Heart right ventricle (tissue), 16 donors: ENCODE measurements around the gene HNMT. TPM values are rescaled to one million over a fixed set of nuclear protein-coding genes. Genes with fewer than 3 reads are reported as not detected.

Source experiments
- ATAC-seq, 8 donors: fragments of 200-7000 bp; cut with Tn5 transposase; one replicate each; pipeline ENCODE4 v1.9.1; 2020; ENCODE audit warnings: mild to moderate bottlenecking in 8 of 8, moderate library complexity in 8 of 8, moderate number of reproducible peaks in 1 of 8
- DNase-seq, 2 donors: peaks; one replicate each; pipeline ENCODE4 v3.0.0-alpha.2; 2020
- H3K27ac ChIP-seq, 10 donors: fragments of 200-600 bp; sonication (generic) in 2 of 10; one replicate each; pipeline versions ENCODE4 v1.5.0 to v1.8.0; 2020 to 2022; ENCODE audit warnings: mild to moderate bottlenecking in 3 of 10
- H3K27me3 ChIP-seq, 7 donors: fragments of 200-600 bp; one replicate each; pipeline ENCODE4 v1.8.0; 2021 to 2022; ENCODE audit warnings: mild to moderate bottlenecking in 2 of 7
- H3K36me3 ChIP-seq, 9 donors: fragments of 200-600 bp; sonication (generic) in 1 of 9; one replicate each; pipeline versions ENCODE4 v1.5.0 to v1.8.0; 2020 to 2022; ENCODE audit warnings: mild to moderate bottlenecking in 2 of 9
- H3K4me1 ChIP-seq, 9 donors: fragments of 200-600 bp; sonication (generic) in 1 of 9; one replicate each; pipeline versions ENCODE4 v1.5.0 to v1.8.0; 2020 to 2022; ENCODE audit warnings: mild to moderate bottlenecking in 4 of 9
- H3K4me3 ChIP-seq, 10 donors: fragments of 200-600 bp; sonication (generic) in 2 of 10; one replicate each; pipeline versions ENCODE4 v1.5.0 to v1.8.0; 2020 to 2022; ENCODE audit warnings: mild to moderate bottlenecking in 7 of 10, moderate library complexity in 2 of 10
- H3K9me3 ChIP-seq, 11 donors: fragments of 200-600 bp in 10 of 11; sonication (generic) in 2 of 11; one replicate each; pipeline versions ENCODE4 v1.5.0 to v1.8.0; 2013 to 2022; ENCODE audit warnings: mild to moderate bottlenecking in 2 of 11, control low read depth in 1 of 11, moderate library complexity in 1 of 11
- WGBS, 2 donors: extraction: QIAGEN DNeasy Blood & Tissue Kit; methylation state at CpG; one replicate each; pipeline ENCODE4 v1.1.7; 2013; ENCODE audit warnings: inconsistent platforms in 1 of 2; 5-methylcytosine and 5-hydroxymethylcytosine counted together
- intact Hi-C, 10 donors: fragments of 100-400 bp; cut with DNase I; formaldehyde crosslinking; loops; one replicate each; pipeline versions ENCODE4 v1.11.1 to v1.14.2; 2022
- polyA plus RNA-seq, 2 donors: library from polyadenylated mRNA; stranded (reverse); fragments of 200-250 nt; gene quantifications; one replicate each; pipeline ENCODE4 v1.2.3, GENCODE V29; 2013
- total RNA-seq, 10 donors: library from RNA; stranded (reverse); fragmentation: NEBNext Ultra II Directional in 3 of 10; extraction: Animal tissue kit (Norgen Biotek cat#: 25700) in 3 of 10; gene quantifications; one replicate each; pipeline versions ENCODE4 v1.2.1 to v1.2.4, GENCODE V29; 2021 to 2023
- TF ChIP-seq, protein P1 (sequence below), 9 donors: fragments of 200-600 bp; sonication (generic) in 2 of 9; IDR thresholded peaks; one replicate each; pipeline versions ENCODE4 v1.5.0 to v1.8.0; 2021 to 2022; ENCODE audit warnings: antibody characterized with exemption in 9 of 9, mild to moderate bottlenecking in 5 of 9, moderate library complexity in 1 of 9
- donor health status: Arrhythmogenic right ventricular cardiomyopathy.
- donor health status: ischemic (EF 13 %, LVEDD 7.1; RV severe dilation, severe dysfunction).
- donor health status: healthy with polysubstance abuse.
- donor health status: DM: no; HTN: yes; CAD: no.
- donor health status: DM: no; HTN: no; CAD: no.
- donor health status: ischemic (EF 25% LVEDD 6.9; RV normal size, moderate dysfunction).
- donor health status: ischemic (EF 25% LVEDD 5.7; RV mildly dilated, moderate dysfunction).
- donor health status: healthy.
- donor health status: DM: yes; HTN: yes; CAD: no.
- donor health status: Ischemic cardiomyopathy.
- donor health status: ischemic (EF 35%, LVEDD 5.7; RV mildly dilated, moderate dysfunction).
- donor health status: nonischemic (EF 11% LVEDD 7.7; RV severe dilation, severe dysfunction).
- donor health status: DM: yes; HTN: yes; CAD: no.
- donor health status: PGD.
- donor health status: ischemic (EF 29% LVEDD 5.4; RV normal size, mild dysfunction).
- donor health status: nonischemic (EF 23%, LVEDD 6.1; RV moderate dilation, normal function).

Gene HNMT
- total and polyA plus RNA-seq, 12 donors = 7.2 to 24.9 (median 10.6) TPM

GRCh38 chr2:137981112-137981656 is 16.9 kb downstream of the HNMT start:
- Histone ChIP-seq H3K9me3 (no peaks in the 10 kb centered on the region), H3K27me3 (no peaks in the 10 kb centered on the region), H3K4me3 (no peak overlapping the region), H3K36me3 (peaks cover 0 to 32% (median 0%) of the 10 kb centered on the region in 9 donors), H3K4me1 (peaks cover 0 to 9% (median 0%) of the 10 kb centered on the region in 9 donors), H3K27ac (no peak overlapping the region)
- 89 to 93% methylated on average over 11 of the region's 11 CpGs for whole genome bisulfite sequencing, 2 donors
- intact Hi-C loops = no loop called here
- DNase-seq (no peak), ATAC-seq (peak in 1 of 8 donors; percentile 31)
- TF ChIP-seq, protein P1, sequence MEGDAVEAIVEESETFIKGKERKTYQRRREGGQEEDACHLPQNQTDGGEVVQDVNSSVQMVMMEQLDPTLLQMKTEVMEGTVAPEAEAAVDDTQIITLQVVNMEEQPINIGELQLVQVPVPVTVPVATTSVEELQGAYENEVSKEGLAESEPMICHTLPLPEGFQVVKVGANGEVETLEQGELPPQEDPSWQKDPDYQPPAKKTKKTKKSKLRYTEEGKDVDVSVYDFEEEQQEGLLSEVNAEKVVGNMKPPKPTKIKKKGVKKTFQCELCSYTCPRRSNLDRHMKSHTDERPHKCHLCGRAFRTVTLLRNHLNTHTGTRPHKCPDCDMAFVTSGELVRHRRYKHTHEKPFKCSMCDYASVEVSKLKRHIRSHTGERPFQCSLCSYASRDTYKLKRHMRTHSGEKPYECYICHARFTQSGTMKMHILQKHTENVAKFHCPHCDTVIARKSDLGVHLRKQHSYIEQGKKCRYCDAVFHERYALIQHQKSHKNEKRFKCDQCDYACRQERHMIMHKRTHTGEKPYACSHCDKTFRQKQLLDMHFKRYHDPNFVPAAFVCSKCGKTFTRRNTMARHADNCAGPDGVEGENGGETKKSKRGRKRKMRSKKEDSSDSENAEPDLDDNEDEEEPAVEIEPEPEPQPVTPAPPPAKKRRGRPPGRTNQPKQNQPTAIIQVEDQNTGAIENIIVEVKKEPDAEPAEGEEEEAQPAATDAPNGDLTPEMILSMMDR (IDR thresholded peaks at IDR 0.05) = no peak

DNA sequence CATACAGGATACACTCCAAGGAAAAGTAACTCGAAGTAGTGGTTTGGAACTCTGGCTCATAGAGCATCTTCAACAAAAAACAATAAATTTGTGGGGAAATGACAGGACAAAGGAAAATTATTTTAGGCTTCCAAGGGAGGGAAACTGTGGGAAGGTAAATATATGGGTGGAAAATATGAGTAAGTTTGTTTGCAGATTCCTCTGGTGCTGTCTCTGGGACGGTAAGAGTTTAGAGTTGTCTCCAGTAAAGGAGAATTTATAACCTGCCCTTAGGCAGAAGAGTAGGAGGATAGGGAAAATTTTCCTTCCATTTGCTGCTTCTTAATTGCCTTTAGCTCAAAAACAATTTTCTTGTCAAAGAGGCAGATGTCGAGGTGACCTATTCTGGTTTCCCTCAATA is 19.3 kb downstream of the HNMT start:
- Histone ChIP-seq H3K27ac (no peak overlapping the region), H3K4me1 (peaks cover 0 to 9% (median 0%) of the 10 kb centered on the region in 9 donors), H3K4me3 (no peak overlapping the region), H3K36me3 (peaks cover 0 to 25% (median 0%) of the 10 kb centered on the region in 9 donors), H3K27me3 (no peaks in the 10 kb centered on the region), H3K9me3 (no peaks in the 10 kb centered on the region)
- no peak for DNase-seq
- TF ChIP-seq, protein P1 (IDR thresholded peaks at IDR 0.05) = no peak
- ATAC-seq = no peak
- WGBS, 2 donors = 81 to 91% methylated on average over 3 of the region's 3 CpGs
- intact Hi-C loops = no loop called here

DNA sequence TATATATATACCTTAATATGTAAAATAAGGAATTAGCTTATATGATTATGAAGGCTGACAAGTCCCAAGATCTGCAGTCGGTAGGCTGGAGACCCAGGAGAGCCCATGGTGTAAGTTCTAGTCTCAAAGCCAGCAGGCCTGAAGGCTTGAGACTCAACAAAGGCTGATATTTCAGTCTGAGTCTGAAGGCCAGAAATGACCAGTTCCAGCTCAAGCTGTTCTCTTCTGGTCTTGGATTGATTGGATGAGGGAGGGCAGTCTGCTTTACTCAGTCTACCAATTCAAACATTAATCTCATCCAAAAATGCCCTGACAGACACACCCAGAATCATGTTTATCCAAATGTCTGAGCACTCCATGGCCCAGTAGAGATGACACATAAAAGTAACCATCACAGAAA is 22.0 kb downstream of the HNMT start:
- no peak overlapping the region for H3K27ac ChIP-seq
- 82 to 94% methylated on average over 1 of the region's 1 CpG for WGBS, 2 donors
- H3K9me3 ChIP-seq = peaks cover 0 to 9% (median 0%) of the 10 kb centered on the region in 11 donors
- intact Hi-C loops = no loop called here
- no peaks in the 10 kb centered on the region for H3K27me3 ChIP-seq
- H3K4me1 ChIP-seq = no peaks in the 10 kb centered on the region
- H3K36me3 ChIP-seq = peaks cover 0 to 48% (median 0%) of the 10 kb centered on the region in 9 donors
- ATAC-seq = no peak
- no peak overlapping the region for H3K4me3 ChIP-seq
- DNase-seq = no peak
- TF ChIP-seq, protein P1 (IDR thresholded peaks at IDR 0.05) = no peak

DNA sequence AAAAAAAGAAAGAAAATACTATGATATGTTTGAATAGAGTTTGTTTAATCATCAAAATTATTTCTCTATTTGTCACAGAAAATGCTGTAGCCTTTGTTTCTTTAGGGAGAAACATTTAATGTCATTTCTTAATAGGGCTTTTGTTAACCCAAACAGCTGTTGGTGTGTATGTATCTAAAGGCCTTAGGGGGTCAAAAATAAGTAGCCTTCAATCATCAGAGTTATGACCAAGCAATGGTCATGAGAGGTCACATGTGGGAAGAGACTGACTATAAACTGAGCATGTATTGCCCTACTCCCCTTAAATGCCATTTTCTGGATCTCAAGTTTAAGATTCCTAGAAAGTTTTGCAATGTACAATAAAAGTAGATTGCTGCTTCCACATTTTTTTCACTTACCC is 22.7 kb downstream of the HNMT start:
- TF ChIP-seq, protein P1 (IDR thresholded peaks at IDR 0.05) = no peak
- intact Hi-C loops = no loop called here
- no peaks in the 10 kb centered on the region for H3K4me1 ChIP-seq
- no peaks in the 10 kb centered on the region for H3K27me3 ChIP-seq
- no peak overlapping the region for H3K4me3 ChIP-seq
- H3K36me3 ChIP-seq = peaks cover 0 to 49% (median under 1%) of the 10 kb centered on the region in 9 donors
- peaks cover 0 to 9% (median 0%) of the 10 kb centered on the region in 11 donors for H3K9me3 ChIP-seq
- DNase-seq (no peak), ATAC-seq (no peak)
- H3K27ac ChIP-seq = no peak overlapping the region
